GM12878 (cell line): ENCODE results near the gene FOSB.

Experiments used
- EGR1 ChIP-seq, 2 experiments: IDR thresholded peaks; 1 replicate in 1 of 2; 2 replicates in 1 of 2; pipeline ENCODE4 v1.6.1; 2011 to 2012; ENCODE audit warnings: low read depth in 2 of 2, low read length in 2 of 2, borderline replicate concordance in 1 of 2, mild to moderate bottlenecking in 1 of 2, moderate library complexity in 1 of 2
- EZH2 ChIP-seq: IDR thresholded peaks from 2 replicates; pipeline ENCODE4 v1.6.1; 2012; ENCODE audit warnings: low read depth, mild to moderate bottlenecking, control low read depth, inconsistent platforms, low read length, borderline replicate concordance; ENCODE audit not compliant: control insufficient read depth
- FOS ChIP-seq: IDR thresholded peaks from 3 replicates; pipeline ENCODE4 v1.6.1; 2011; ENCODE audit warnings: borderline replicate concordance; ENCODE audit not compliant: insufficient read length; ENCODE audit errors: extremely low read depth
- HDGF ChIP-seq: fragments of 450-650 bp; IDR thresholded peaks from 2 replicates; pipeline ENCODE4 v1.6.1; 2016; ENCODE audit warnings: antibody characterized with exemption
- MYC ChIP-seq: IDR thresholded peaks from 2 replicates; pipeline ENCODE4 v1.6.1; 2011; ENCODE audit warnings: mild to moderate bottlenecking, low read length, moderate library complexity, inconsistent platforms; ENCODE audit not compliant: insufficient read depth, insufficient replicate concordance, insufficient read length, severe bottlenecking
- NBN ChIP-seq: fragments of 450-650 bp; IDR thresholded peaks from 2 replicates; pipeline ENCODE4 v1.6.1; 2016
- NRF1 ChIP-seq: conservative IDR thresholded peaks from 2 replicates; pipeline ENCODE4 v1.6.1; 2011; ENCODE audit warnings: mild to moderate bottlenecking, low read depth, low read length, improper control_type of control experiment
- RCOR1 ChIP-seq: conservative IDR thresholded peaks from 2 replicates; pipeline ENCODE4 v1.6.1; 2012; ENCODE audit warnings: low read depth, low read length, improper control_type of control experiment

- no peak for TF ChIP-seq NRF1
- no peak for TF ChIP-seq NBN
- TF ChIP-seq EZH2 = no peak
- no peak for TF ChIP-seq HDGF
- no peak for TF ChIP-seq EGR1 (IDR thresholded peaks at IDR 0.05; ENCODE audit: borderline replicate concordance in 1 of 2, low read depth in 2 of 2, low read length in 2 of 2)
- no peak for TF ChIP-seq RCOR1
- no peak for TF ChIP-seq FOS
- no peak for TF ChIP-seq MYC
These were observed 26.7 kb upstream of the FOSB start for GRCh38 chr19:45440873-45441654.
